ENCODE measurements around the gene BHLHA9. TPM values are rescaled to one million over a fixed set of nuclear protein-coding genes. Genes with fewer than 3 reads are reported as not detected.

BHLHA9 gene
- total RNA-seq, 1 donor from 2014 or later = not detected

DNA sequence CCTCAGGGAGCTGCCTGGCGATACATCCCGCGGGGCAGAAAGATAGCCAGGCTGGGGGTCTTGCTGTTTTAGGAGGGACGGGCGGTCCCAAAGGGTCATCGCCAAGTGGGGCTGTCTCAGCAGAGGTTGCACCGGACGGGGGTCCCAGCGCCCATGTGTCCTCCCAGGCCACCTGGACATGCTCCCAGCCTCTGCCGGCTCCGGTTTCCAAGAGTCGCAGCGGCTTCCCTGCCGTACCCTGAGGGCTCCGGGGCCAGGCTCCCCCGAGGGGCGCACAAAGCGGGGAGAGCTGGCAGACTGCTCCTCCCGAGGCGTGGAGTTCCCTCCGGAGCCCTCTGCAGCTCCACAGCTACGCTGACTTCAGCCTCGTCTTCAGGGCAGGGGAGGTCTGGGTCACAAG, 10.4 kb downstream of the BHLHA9 start:
- peaks cover 3% of the 10 kb centered on the region for H3K27me3 Mint-ChIP-seq (ENCODE audit: unreplicated experiment)
- DNase-seq = peak; percentile 26
- no peak overlapping the region for H3K27ac Mint-ChIP-seq (ENCODE audit: unreplicated experiment)
- H3K36me3 Mint-ChIP-seq (ENCODE audit: unreplicated experiment) = no peaks in the 10 kb centered on the region
- TF ChIP-seq, protein P1, sequence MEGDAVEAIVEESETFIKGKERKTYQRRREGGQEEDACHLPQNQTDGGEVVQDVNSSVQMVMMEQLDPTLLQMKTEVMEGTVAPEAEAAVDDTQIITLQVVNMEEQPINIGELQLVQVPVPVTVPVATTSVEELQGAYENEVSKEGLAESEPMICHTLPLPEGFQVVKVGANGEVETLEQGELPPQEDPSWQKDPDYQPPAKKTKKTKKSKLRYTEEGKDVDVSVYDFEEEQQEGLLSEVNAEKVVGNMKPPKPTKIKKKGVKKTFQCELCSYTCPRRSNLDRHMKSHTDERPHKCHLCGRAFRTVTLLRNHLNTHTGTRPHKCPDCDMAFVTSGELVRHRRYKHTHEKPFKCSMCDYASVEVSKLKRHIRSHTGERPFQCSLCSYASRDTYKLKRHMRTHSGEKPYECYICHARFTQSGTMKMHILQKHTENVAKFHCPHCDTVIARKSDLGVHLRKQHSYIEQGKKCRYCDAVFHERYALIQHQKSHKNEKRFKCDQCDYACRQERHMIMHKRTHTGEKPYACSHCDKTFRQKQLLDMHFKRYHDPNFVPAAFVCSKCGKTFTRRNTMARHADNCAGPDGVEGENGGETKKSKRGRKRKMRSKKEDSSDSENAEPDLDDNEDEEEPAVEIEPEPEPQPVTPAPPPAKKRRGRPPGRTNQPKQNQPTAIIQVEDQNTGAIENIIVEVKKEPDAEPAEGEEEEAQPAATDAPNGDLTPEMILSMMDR (IDR thresholded peaks at IDR 0.05; ENCODE audit: partially characterized antibody, unreplicated experiment) = no peak
- no peak overlapping the region for H3K4me3 Mint-ChIP-seq (ENCODE audit: unreplicated experiment)
- peaks cover 8% of the 10 kb centered on the region for H3K4me1 Mint-ChIP-seq (ENCODE audit: low read depth, unreplicated experiment)
- H3K9me3 Mint-ChIP-seq (ENCODE audit: unreplicated experiment) = no peaks in the 10 kb centered on the region

DNA sequence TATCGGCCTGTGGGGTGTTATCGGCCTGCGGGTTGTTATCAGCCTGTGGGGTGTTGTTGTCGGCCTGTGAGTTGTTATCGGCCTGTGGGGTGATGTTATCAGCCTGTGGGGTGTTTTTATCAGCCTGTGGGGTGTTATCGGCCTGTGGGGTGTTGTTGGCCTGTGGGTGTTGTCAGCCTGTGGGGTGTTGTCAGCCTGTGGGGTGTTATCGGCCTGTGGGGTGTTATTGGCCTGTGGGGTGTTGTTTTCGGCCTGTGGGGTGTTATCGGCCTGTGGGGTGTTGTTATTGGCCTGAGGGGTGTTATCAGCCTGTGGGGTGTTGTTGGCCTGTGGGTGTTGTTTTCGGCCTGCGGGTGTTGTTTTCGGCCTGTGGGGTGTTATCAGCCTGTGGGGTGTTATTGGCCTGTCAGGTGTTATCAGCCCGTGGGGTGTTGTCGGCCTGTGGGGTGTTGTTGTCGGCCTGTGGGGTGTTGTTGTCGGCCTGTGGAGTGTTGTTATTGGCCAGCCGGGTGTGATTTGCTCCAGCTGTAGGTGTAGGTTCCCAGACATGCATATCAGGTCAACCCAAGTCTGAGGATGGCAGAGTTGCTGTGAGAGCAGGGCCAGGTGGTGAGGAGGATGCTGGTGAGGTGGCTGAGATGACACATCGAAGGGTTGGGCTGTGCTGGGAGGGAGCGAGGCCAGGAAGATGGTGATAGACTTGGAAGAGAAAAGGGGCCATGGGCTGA, 16.3 kb downstream of the BHLHA9 start:
- Mint-ChIP-seq H3K9me3 (ENCODE audit: unreplicated experiment) (peaks cover 8% of the 10 kb centered on the region), H3K4me1 (ENCODE audit: low read depth, unreplicated experiment) (peaks cover 3% of the 10 kb centered on the region), H3K27me3 (ENCODE audit: unreplicated experiment) (peaks cover 15% of the 10 kb centered on the region), H3K27ac (ENCODE audit: unreplicated experiment) (no peak overlapping the region), H3K36me3 (ENCODE audit: unreplicated experiment) (peaks cover 9% of the 10 kb centered on the region), H3K4me3 (ENCODE audit: unreplicated experiment) (no peak overlapping the region)
- TF ChIP-seq, protein P1 (IDR thresholded peaks at IDR 0.05; ENCODE audit: partially characterized antibody, unreplicated experiment) = no peak
- DNase-seq = no peak

GRCh38 chr17:1289695-1290094, 19.5 kb downstream of the BHLHA9 start:
- Mint-ChIP-seq H3K9me3 (ENCODE audit: unreplicated experiment) (peaks cover 14% of the 10 kb centered on the region), H3K4me3 (ENCODE audit: unreplicated experiment) (no peak overlapping the region), H3K27me3 (ENCODE audit: unreplicated experiment) (peaks cover 20% of the 10 kb centered on the region), H3K36me3 (ENCODE audit: unreplicated experiment) (peaks cover 21% of the 10 kb centered on the region), H3K27ac (ENCODE audit: unreplicated experiment) (peak overlapping the region; percentile 14), H3K4me1 (ENCODE audit: low read depth, unreplicated experiment) (peaks cover 3% of the 10 kb centered on the region)
- no peak for DNase-seq
- TF ChIP-seq, protein P1 (IDR thresholded peaks at IDR 0.05; ENCODE audit: partially characterized antibody, unreplicated experiment) = no peak

GRCh38 chr17:1290676-1291075, 20.4 kb downstream of the BHLHA9 start:
- Mint-ChIP-seq H3K4me3 (ENCODE audit: unreplicated experiment) (no peak overlapping the region), H3K36me3 (ENCODE audit: unreplicated experiment) (peaks cover 21% of the 10 kb centered on the region), H3K27ac (ENCODE audit: unreplicated experiment) (no peak overlapping the region), H3K4me1 (ENCODE audit: low read depth, unreplicated experiment) (peaks cover 3% of the 10 kb centered on the region), H3K9me3 (ENCODE audit: unreplicated experiment) (peaks cover 14% of the 10 kb centered on the region), H3K27me3 (ENCODE audit: unreplicated experiment) (peaks cover 20% of the 10 kb centered on the region)
- DNase-seq = no peak
- TF ChIP-seq, protein P1 (IDR thresholded peaks at IDR 0.05; ENCODE audit: partially characterized antibody, unreplicated experiment) = no peak

DNA sequence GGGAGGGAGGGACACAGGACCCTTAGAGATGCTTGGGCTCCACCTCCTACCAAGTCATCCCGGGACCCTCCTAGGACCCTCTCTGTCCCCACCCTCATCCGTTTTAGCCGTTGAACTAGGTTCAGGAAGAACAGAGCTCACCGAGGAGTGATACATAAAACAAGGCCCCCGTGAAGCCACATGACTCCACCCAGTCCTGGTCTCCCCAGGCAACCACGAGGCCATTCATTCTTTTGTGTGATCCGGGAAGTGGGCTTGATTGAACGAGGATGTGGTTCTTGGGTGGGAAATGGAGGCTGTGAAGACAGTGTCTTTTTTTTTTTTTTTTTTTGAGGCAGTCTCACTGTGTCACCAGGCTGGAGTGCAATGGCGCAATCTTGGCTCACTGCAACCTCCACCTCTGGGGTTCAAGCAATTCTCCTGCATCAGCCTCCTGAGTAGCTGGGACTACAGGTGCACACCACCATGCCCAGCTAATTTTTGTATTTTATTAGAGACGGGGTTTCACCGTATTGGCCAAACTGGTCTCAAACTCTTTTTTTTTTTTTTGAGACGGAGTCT, 24.0 kb downstream of the BHLHA9 start:
- Mint-ChIP-seq H3K4me1 (ENCODE audit: low read depth, unreplicated experiment) (no peaks in the 10 kb centered on the region), H3K27me3 (ENCODE audit: unreplicated experiment) (peaks cover 13% of the 10 kb centered on the region), H3K36me3 (ENCODE audit: unreplicated experiment) (peaks cover 15% of the 10 kb centered on the region), H3K27ac (ENCODE audit: unreplicated experiment) (no peak overlapping the region), H3K9me3 (ENCODE audit: unreplicated experiment) (peaks cover 10% of the 10 kb centered on the region), H3K4me3 (ENCODE audit: unreplicated experiment) (no peak overlapping the region)
- DNase-seq = no peak
- TF ChIP-seq, protein P1 (IDR thresholded peaks at IDR 0.05; ENCODE audit: partially characterized antibody, unreplicated experiment) = no peak
